OCI-LY3 (cell line): Measurements from ENCODE around the gene GIPC1.

Source experiments
- EZH2phosphoT487 ChIP-seq: fragments of 200-600 bp; shearing (Covaris generic); IDR thresholded peaks from 2 replicates; pipeline ENCODE4 v1.6.1; 2018; ENCODE audit warnings: antibody characterized with exemption, mixed run types, low read depth
- TF ChIP-seq, protein P1 (sequence below): fragments of 200-600, 300-600 bp; sonication (generic); IDR thresholded peaks from 2 replicates; pipeline ENCODE4 v1.5.1; 2014; ENCODE audit warnings: antibody characterized with exemption, low read length, low read depth

DNA sequence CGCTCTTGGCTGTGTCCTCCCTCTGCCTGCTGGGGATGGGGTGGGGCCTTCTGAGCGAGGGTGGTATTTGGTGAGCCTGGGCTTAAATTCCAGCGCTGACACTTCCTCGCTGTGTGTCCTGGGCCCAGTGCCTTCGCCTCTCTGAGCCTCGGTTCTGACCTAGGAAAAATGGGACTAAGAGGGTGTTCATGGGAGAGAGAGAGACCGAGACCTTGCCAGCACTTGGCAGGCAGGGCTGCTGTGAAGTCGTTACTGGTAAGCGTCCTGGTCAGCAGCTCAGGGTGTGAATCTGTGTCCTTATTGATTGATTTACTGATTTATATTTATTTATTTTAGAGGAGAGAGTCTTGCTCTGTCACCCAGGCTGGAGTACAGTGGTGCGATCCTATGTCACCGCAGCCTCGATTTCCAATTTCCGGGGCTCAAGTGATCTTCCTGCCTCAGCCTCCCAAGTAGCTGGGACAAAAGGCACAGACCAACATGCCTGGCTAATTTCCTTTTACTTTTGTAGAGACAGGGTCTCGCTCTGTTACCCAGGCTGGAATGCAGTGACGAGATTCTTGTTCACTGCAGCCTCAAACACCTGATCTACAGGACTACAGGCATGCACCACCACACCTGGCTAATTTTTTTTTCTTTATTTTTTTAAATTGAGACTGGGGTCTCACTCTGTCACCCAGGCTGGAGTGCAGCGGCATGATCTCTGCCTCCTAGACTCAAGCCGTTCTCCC lies 60.4 kb downstream of the GIPC1 start:
- TF ChIP-seq, protein P1, sequence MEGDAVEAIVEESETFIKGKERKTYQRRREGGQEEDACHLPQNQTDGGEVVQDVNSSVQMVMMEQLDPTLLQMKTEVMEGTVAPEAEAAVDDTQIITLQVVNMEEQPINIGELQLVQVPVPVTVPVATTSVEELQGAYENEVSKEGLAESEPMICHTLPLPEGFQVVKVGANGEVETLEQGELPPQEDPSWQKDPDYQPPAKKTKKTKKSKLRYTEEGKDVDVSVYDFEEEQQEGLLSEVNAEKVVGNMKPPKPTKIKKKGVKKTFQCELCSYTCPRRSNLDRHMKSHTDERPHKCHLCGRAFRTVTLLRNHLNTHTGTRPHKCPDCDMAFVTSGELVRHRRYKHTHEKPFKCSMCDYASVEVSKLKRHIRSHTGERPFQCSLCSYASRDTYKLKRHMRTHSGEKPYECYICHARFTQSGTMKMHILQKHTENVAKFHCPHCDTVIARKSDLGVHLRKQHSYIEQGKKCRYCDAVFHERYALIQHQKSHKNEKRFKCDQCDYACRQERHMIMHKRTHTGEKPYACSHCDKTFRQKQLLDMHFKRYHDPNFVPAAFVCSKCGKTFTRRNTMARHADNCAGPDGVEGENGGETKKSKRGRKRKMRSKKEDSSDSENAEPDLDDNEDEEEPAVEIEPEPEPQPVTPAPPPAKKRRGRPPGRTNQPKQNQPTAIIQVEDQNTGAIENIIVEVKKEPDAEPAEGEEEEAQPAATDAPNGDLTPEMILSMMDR, result no peak
- TF ChIP-seq EZH2phosphoT487, result no peak
